Activated T-cell treated with anti-CD3 and anti-CD28 coated beads, Interleukin-2, amount 50 U/mL, for 4 hours (primary cell): Measurements from ENCODE around the gene WNK1. TPM values are rescaled to one million over a fixed set of nuclear protein-coding genes. Genes with fewer than 3 reads are reported as not detected.

ENCODE experiments used
- ATAC-seq, 2 donors: fragments of 200-7000 bp; cut with Tn5 transposase; one replicate each; pipeline ENCODE4 v1.10.0; 2021
- DNase-seq: peaks from one replicate; pipeline ENCODE4 v3.0.0-alpha.2; 2020
- H3K27me3 Mint-ChIP-seq: one replicate; pipeline ENCODE4 v1.8.0; 2021; ENCODE audit warnings: low read depth, mixed read lengths
- H3K36me3 Mint-ChIP-seq: one replicate; pipeline ENCODE4 v1.8.0; 2022; ENCODE audit warnings: mixed read lengths; ENCODE audit not compliant: insufficient read depth
- H3K4me1 Mint-ChIP-seq: one replicate; pipeline ENCODE4 v1.8.0; 2021; ENCODE audit warnings: low read depth, mixed read lengths
- H3K4me3 Mint-ChIP-seq: one replicate; pipeline ENCODE4 v1.8.0; 2021; ENCODE audit warnings: mild to moderate bottlenecking, moderate library complexity, mixed read lengths
- H3K9me3 Mint-ChIP-seq: one replicate; pipeline ENCODE4 v1.8.0; 2021; ENCODE audit warnings: mixed read lengths
- total RNA-seq, 3 donors: library from RNA; stranded (reverse); gene quantifications; one replicate each; pipeline ENCODE4 v1.2.1, GENCODE V29; 2021

WNK1 gene
- total RNA-seq, 3 donors from 2014 or later, result 183 to 213 (median 185) TPM

DNA sequence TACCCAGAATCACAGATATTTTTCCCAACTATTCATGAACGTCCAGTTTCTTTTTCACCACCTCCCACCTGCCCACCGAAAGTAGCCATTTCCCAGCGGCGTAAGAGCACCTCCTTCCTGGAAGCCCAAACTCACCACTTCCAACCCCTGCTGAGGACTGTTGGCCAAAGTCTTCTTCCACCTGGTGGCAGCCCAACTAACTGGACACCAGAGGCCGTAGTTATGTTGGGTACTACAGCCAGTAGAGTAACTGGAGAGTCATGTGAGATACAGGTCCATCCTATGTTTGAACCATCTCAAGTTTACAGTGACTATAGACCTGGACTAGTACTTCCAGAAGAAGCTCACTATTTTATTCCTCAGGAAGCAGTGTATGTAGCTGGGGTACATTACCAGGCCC, 115.5 kb downstream of the WNK1 start:
- DNase-seq (no peak), ATAC-seq (no peak)
- Mint-ChIP-seq H3K9me3 (no peaks in the 10 kb centered on the region), H3K36me3 (peaks cover 28% of the 10 kb centered on the region), H3K27me3 (no peaks in the 10 kb centered on the region), H3K4me1 (peaks cover 15% of the 10 kb centered on the region), H3K4me3 (no peak overlapping the region)

DNA sequence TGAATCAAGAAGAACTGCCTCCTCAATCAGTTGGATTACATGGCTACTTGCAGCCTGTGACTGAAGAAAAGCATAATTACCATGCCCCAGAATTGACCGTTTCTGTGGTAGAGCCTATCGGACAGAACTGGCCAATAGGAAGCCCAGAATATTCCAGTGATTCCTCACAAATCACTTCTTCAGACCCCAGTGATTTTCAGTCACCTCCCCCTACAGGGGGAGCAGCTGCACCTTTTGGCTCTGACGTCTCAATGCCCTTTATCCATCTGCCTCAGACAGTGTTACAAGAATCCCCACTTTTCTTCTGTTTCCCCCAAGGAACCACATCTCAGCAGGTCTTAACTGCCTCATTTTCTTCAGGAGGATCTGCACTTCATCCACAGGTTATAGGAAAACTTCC, 116.3 kb downstream of the WNK1 start:
- no peaks in the 10 kb centered on the region for H3K9me3 Mint-ChIP-seq
- no peak overlapping the region for H3K4me3 Mint-ChIP-seq
- no peak for DNase-seq
- peaks cover 16% of the 10 kb centered on the region for H3K4me1 Mint-ChIP-seq
- H3K27me3 Mint-ChIP-seq, result no peaks in the 10 kb centered on the region
- ATAC-seq, result no peak
- H3K36me3 Mint-ChIP-seq, result peaks cover 23% of the 10 kb centered on the region

DNA sequence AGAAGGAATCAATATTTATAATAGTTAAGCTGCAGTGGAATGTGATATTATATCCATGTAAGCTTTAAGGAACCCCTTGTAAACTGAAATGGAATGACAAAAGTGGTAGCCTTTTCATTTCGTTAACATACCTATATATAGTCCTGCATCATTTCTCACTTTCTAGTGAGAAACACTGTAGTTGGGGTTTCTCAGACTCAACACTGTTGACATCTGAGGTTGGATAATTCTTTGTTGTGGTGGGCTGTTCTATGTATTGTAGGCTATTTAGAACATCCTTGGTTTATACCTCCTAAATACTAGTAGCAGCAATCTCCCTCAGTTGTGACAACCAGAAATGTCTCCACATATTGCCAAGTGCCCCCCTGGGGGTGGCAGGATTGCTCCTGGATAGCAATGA, 118.0 kb downstream of the WNK1 start:
- peaks cover 14% of the 10 kb centered on the region for H3K4me1 Mint-ChIP-seq
- H3K4me3 Mint-ChIP-seq, result no peak overlapping the region
- H3K27me3 Mint-ChIP-seq, result no peaks in the 10 kb centered on the region
- H3K9me3 Mint-ChIP-seq, result no peaks in the 10 kb centered on the region
- DNase-seq, result no peak
- peaks cover 20% of the 10 kb centered on the region for H3K36me3 Mint-ChIP-seq
- peak; percentile 63 to 78 for ATAC-seq

DNA sequence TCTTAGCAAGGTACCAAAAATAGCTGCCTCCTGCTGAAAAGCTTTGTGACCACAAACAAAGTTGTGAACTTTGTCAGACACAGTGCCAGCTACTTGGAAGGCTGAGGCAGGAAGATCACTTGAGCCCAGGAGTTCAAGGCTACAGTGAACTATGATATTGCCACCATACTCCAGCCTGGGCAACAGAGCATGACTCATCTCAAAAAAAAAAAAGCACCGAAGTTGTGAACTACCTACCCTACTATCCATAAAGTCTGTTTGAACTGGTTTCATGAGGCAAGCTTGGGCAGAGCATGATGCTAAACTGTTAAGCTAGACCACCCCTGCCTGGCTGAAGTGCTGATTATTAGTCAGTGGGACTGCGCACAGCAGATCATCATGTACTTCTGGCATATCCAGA, 121.6 kb downstream of the WNK1 start:
- H3K27me3 Mint-ChIP-seq, result no peaks in the 10 kb centered on the region
- DNase-seq, result no peak
- no peaks in the 10 kb centered on the region for H3K9me3 Mint-ChIP-seq
- H3K36me3 Mint-ChIP-seq, result peaks cover 13% of the 10 kb centered on the region
- no peak overlapping the region for H3K4me3 Mint-ChIP-seq
- ATAC-seq, result peak in 1 of 2 donors; percentile 40
- peaks cover 9% of the 10 kb centered on the region for H3K4me1 Mint-ChIP-seq

DNA sequence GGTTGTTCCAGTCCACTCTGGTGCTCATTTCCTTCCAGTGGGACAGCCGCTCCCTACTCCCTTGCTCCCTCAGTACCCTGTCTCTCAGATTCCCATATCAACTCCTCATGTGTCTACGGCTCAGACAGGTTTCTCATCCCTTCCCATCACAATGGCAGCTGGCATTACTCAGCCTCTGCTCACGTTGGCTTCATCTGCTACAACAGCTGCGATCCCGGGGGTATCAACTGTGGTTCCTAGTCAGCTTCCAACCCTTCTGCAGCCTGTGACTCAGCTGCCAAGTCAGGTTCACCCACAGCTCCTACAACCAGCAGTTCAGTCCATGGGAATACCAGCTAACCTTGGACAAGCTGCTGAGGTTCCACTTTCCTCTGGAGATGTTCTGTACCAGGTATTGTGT, 127.3 kb downstream of the WNK1 start:
- Mint-ChIP-seq H3K36me3 (peaks cover 36% of the 10 kb centered on the region), H3K27me3 (no peaks in the 10 kb centered on the region), H3K4me3 (no peak overlapping the region), H3K4me1 (no peaks in the 10 kb centered on the region), H3K9me3 (no peaks in the 10 kb centered on the region)
- ATAC-seq, result no peak
- no peak for DNase-seq

DNA sequence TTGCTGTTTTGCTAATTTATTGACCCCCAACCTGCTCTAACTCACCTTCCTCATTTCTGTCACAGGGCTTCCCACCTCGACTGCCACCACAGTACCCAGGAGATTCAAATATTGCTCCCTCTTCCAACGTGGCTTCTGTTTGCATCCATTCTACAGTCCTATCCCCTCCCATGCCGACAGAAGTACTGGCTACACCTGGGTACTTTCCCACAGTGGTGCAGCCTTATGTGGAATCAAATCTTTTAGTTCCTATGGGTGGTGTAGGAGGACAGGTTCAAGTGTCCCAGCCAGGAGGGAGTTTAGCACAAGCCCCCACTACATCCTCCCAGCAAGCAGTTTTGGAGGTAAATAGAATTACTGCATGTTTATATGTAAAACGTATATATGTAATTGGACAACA, 128.3 kb downstream of the WNK1 start:
- Mint-ChIP-seq H3K36me3 (peaks cover 44% of the 10 kb centered on the region), H3K4me1 (no peaks in the 10 kb centered on the region), H3K9me3 (no peaks in the 10 kb centered on the region), H3K4me3 (no peak overlapping the region), H3K27me3 (no peaks in the 10 kb centered on the region)
- DNase-seq (no peak), ATAC-seq (no peak)

DNA sequence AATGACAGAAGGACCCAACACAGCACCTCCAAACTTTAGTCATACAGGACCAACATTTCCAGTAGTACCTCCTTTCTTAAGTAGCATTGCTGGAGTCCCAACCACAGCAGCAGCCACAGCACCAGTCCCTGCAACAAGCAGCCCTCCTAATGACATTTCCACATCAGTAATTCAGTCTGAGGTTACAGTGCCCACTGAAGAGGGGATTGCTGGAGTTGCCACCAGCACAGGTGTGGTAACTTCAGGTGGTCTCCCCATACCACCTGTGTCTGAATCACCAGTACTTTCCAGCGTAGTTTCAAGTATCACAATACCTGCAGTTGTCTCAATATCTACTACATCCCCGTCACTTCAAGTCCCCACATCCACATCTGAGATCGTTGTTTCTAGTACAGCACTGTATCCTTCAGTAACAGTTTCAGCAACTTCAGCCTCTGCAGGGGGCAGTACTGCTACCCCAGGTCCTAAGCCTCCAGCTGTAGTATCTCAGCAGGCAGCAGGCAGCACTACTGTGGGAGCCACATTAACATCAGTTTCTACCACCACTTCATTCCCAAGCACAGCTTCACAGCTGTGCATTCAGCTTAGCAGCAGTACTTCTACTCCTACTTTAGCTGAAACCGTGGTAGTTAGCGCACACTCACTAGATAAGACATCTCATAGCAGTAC, 132.5 kb downstream of the WNK1 start:
- no peak for DNase-seq
- H3K4me1 Mint-ChIP-seq, result no peaks in the 10 kb centered on the region
- no peak overlapping the region for H3K4me3 Mint-ChIP-seq
- H3K36me3 Mint-ChIP-seq, result peaks cover 49% of the 10 kb centered on the region
- no peaks in the 10 kb centered on the region for H3K27me3 Mint-ChIP-seq
- no peak for ATAC-seq
- no peaks in the 10 kb centered on the region for H3K9me3 Mint-ChIP-seq

DNA sequence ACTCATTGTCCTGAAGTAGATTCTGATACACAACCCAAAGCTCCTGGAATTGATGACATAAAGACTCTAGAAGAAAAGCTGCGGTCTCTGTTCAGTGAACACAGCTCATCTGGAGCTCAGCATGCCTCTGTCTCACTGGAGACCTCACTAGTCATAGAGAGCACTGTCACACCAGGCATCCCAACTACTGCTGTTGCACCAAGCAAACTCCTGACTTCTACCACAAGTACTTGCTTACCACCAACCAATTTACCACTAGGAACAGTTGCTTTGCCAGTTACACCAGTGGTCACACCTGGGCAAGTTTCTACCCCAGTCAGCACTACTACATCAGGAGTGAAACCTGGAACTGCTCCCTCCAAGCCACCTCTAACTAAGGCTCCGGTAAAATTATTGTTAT, 133.3 kb downstream of the WNK1 start:
- DNase-seq (no peak), ATAC-seq (no peak)
- no peaks in the 10 kb centered on the region for H3K27me3 Mint-ChIP-seq
- H3K4me3 Mint-ChIP-seq, result no peak overlapping the region
- peaks cover 48% of the 10 kb centered on the region for H3K36me3 Mint-ChIP-seq
- no peaks in the 10 kb centered on the region for H3K9me3 Mint-ChIP-seq
- no peaks in the 10 kb centered on the region for H3K4me1 Mint-ChIP-seq

DNA sequence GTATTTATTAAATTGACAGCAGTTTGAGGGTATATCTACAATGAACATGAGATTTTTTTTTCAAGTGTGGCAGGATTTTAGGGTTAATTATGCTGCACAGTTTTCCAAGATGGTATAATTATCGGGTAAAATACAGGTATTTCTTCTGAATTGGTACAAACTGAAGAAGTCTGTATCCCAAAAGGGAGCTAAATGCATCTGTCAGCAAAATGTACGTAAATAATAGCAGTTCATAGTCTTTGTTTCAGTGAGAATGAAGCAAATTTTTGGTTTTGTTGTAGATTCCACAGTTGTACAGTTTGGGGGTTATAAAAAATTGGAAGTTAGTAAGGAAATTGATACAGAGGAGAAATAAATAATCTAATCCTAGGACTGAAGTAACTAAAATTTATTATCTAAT, 133.8 kb downstream of the WNK1 start:
- Mint-ChIP-seq H3K4me3 (no peak overlapping the region), H3K9me3 (no peaks in the 10 kb centered on the region), H3K36me3 (peaks cover 49% of the 10 kb centered on the region), H3K27me3 (no peaks in the 10 kb centered on the region), H3K4me1 (no peaks in the 10 kb centered on the region)
- DNase-seq (no peak), ATAC-seq (no peak)

DNA sequence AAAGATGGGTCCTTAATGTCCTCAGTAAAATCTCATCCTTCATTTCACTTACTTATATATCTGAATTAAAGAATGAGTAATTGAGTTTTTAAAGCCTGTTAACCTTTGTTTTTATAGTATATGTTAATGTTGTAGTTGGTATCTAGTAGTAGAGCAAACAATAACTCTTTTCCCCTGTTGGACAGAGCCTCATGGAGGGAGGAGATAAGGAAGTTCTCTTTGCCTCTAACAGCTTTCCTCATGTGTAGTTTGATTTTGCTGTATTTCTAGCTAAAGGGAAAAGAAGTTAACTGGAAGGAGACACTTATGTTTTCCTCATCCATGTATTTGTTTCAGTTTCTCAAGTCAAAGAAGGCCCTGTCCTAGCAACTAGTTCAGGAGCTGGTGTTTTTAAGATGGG, 141.8 kb downstream of the WNK1 start:
- H3K36me3 Mint-ChIP-seq, result peaks cover 28% of the 10 kb centered on the region
- no peaks in the 10 kb centered on the region for H3K27me3 Mint-ChIP-seq
- H3K9me3 Mint-ChIP-seq, result no peaks in the 10 kb centered on the region
- H3K4me1 Mint-ChIP-seq, result no peaks in the 10 kb centered on the region
- no peak for DNase-seq
- ATAC-seq, result no peak
- H3K4me3 Mint-ChIP-seq, result no peak overlapping the region

DNA sequence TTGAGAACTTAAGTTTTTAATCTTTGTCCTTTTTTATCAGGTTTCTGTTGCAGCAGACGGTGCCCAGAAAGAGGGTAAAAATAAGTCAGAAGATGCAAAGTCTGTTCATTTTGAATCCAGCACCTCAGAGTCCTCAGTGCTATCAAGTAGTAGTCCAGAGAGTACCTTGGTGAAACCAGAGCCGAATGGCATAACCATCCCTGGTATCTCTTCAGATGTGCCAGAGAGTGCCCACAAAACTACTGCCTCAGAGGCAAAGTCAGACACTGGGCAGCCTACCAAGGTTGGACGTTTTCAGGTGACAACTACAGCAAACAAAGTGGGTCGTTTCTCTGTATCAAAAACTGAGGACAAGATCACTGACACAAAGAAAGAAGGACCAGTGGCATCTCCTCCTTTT, 143.7 kb downstream of the WNK1 start:
- no peaks in the 10 kb centered on the region for H3K4me1 Mint-ChIP-seq
- DNase-seq, result no peak
- no peaks in the 10 kb centered on the region for H3K27me3 Mint-ChIP-seq
- no peaks in the 10 kb centered on the region for H3K9me3 Mint-ChIP-seq
- no peak overlapping the region for H3K4me3 Mint-ChIP-seq
- ATAC-seq, result no peak
- H3K36me3 Mint-ChIP-seq, result peaks cover 35% of the 10 kb centered on the region

DNA sequence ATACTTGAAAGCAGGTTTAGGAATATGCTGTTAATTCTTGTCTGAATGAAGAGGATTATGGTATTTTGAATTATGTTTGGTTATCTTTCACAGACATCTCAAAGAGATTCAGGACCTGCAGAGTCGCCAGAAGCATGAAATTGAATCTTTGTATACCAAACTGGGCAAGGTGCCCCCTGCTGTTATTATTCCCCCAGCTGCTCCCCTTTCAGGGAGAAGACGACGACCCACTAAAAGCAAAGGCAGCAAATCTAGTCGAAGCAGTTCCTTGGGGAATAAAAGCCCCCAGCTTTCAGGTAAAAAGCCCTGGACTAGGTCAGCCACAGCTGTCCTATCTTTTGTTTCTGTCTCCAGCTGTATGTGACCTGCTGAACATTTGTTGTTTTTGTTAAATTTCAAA, 145.0 kb downstream of the WNK1 start:
- no peaks in the 10 kb centered on the region for H3K27me3 Mint-ChIP-seq
- DNase-seq (no peak), ATAC-seq (no peak)
- H3K9me3 Mint-ChIP-seq, result no peaks in the 10 kb centered on the region
- no peak overlapping the region for H3K4me3 Mint-ChIP-seq
- H3K36me3 Mint-ChIP-seq, result peaks cover 42% of the 10 kb centered on the region
- H3K4me1 Mint-ChIP-seq, result no peaks in the 10 kb centered on the region

DNA sequence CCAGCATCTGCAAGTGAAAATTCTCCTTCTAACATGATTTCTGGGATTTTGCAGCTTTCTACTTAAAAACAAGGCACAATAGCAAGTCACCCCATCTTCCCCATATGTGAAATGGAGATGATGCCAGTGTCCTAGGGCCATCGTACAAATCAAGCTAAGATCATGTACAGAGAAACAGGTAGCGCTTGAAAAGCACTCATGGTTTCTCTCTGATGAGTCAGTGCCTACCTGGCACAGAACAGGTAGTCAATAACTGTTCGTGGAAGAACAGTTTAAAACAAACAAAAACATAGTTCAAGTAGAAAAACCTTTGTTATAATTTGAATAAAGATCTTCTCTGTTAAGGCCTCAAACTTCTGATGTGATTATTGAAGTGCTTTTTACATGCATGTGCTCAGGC, 150.2 kb downstream of the WNK1 start:
- Mint-ChIP-seq H3K9me3 (no peaks in the 10 kb centered on the region), H3K27me3 (no peaks in the 10 kb centered on the region), H3K36me3 (peaks cover 59% of the 10 kb centered on the region), H3K4me1 (peaks cover 26% of the 10 kb centered on the region), H3K4me3 (no peak overlapping the region)
- ATAC-seq (no peak), DNase-seq (no peak)

DNA sequence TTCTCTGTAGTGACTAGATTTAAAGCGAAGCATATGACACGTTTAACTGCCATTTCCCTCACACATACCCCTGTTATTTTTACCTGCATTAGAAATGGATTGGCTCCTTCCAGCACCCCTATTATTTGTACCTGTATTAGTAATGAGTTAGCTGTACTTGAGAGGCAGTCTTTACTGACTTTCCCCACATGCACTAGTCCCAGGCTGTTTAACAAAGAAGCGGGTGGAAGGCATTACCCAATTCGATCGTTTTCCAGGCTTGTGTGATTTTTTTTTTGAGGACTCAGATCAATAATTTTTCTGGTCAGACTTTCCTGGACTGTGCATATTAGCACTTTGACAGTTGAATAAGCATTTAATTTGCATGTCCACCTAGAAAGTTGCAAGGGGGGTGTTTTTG, 150.7 kb downstream of the WNK1 start:
- Mint-ChIP-seq H3K36me3 (peaks cover 58% of the 10 kb centered on the region), H3K27me3 (no peaks in the 10 kb centered on the region)

DNA sequence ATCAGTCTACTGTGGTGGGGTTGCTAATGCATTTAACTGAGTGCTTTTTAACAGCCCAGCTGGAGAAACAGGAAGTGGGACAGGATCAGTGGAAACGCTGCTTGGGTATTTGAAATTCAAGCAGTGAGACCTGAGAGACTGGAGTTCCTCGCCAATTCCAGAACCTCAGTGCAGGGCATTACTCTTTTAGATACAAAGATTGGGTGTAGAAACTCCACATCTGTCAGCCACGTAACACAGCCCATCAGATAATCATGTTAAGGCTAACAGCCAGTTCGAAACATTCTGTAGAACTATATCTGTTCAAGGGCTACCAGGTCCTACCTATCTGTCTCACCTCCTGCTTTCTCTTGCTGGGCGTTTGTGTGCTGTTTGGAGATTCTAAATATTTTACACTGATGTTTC, 151.6 kb downstream of the WNK1 start:
- ATAC-seq (no peak), DNase-seq (no peak)
- peaks cover 26% of the 10 kb centered on the region for H3K4me1 Mint-ChIP-seq
- H3K36me3 Mint-ChIP-seq, result peaks cover 63% of the 10 kb centered on the region
- no peak overlapping the region for H3K4me3 Mint-ChIP-seq
- no peaks in the 10 kb centered on the region for H3K27me3 Mint-ChIP-seq
- no peaks in the 10 kb centered on the region for H3K9me3 Mint-ChIP-seq

More for the DNA sequence above, 150.7 kb downstream of the WNK1 start:
- no peaks in the 10 kb centered on the region for H3K9me3 Mint-ChIP-seq
- DNase-seq, result no peak
- no peak for ATAC-seq
- H3K4me3 Mint-ChIP-seq, result no peak overlapping the region
- peaks cover 26% of the 10 kb centered on the region for H3K4me1 Mint-ChIP-seq
